NCI-H748 (cell line): ENCODE data around the gene BACH1.

Experiments
- DNase-seq: peaks from one replicate; lab custom pipeline; 2025; ENCODE audit not compliant: unreplicated experiment; lab: John Stamatoyannopoulos, UW

Gene BACH1

DNA sequence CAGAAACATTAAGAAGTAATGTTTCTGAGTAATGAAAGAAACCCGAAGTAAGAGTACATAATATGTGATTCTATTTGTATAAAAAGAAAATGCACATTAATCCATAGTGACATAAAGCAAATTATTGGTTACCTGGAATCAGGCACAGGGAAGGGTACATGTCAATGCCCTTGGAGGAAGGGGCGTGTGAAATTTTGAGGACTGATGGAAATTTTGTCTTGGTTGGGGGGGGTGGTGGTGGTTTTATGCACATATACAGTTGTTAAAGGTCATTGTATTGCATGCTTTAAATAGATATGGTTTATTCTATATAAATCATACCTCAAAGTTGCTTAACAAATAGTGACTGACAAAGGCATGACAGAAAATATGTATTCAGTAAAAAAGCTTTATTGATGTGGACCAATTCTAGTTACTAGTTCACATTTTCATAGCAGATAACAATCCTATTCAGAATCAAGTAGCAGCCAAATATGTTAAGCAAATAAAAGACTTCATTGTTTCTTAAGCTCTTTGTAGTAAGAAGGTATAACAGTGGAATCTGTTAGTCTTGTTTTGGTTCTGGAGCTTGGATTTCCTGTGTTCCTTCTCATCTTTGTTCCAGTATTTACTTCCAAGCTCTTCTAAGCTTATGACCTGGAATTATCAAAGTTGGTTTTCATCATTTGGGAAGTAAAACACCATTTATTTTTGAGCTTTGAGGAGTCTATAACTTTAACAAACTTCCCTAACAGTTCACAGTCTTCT lies 15.1 kb downstream of the BACH1 start:
- DNase-seq: no peak

DNA sequence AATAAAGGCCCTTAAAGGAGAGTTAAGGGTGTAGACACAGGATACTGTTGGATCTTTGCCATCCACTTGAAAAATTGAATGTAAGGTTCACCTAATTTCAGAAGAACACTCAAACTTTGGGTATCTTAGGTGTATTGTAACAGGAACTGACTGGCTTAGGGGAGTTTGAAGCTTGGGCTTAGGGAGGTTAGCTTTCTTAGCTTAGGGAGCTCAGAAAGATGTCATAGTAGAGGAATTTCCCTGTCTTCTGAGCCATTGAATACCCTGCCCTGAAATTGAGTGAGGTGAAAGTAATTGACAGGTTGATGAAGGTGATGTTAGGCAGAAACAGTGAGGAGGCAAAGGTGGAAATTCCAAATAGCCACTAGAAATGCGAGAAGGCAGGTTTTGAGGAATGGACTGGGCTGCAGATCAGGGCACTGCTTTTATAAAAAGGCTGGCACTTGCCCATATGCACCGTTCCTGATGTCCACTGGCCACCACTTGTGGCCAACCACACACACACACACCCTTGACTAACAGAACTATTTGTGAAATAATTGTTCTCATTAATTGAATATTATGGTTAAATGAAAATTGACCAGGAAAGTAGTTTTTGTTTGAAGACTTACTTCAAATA lies 16.5 kb downstream of the BACH1 start:
- no peak for DNase-seq

DNA sequence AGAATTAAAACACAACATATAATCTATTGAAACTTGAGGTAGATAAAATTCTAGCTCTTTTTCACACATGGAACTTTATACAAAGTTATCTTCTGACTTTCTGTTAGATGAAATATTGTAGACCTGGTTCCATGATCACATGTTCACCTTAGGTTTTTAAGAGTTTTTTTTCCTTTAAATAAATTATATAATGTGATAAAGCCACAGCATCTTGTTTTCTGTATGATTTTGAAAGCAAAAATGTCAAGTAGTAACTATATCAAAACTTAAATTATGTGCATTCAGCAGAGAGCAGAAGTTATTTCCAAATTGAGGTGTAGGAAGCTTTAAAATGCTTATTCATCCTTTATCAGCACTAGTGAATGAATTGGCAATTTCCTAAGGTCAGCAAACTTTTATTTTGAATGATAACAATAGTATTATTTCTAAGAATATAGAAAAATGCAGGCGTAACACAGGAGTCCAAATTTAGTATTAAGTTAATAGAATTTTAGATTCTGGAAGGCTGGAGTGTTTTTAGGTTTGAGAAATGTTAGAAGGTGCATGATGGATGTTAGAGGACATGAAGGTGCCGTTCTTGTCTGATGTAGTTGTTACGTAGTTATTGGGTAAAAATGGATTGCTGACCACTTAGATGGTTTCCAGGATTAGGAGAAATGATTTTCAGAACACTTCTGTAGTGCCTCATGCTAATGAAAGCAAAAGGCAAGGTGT lies 17.5 kb downstream of the BACH1 start:
- DNase-seq: no peak

DNA sequence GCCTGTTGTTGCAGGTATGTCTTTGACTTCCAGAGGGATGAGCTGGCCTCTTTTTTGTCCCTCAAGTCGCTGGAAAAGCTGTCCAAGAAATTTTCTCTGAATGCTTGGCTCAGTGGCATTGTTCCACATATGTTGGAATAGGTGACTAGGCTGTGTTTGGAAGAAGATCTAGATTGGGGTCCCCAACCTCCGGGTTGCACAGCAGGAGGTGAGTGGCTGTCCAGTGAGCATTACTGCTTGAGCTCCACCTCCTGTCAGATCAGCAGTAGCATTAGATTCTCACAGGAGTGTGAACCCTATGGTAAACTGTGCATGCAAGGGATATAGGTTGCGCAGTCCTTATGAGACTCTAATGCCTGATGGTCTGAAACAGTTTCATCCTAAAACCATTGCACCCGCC lies 18.1 kb downstream of the BACH1 start:
- no peak for DNase-seq

DNA sequence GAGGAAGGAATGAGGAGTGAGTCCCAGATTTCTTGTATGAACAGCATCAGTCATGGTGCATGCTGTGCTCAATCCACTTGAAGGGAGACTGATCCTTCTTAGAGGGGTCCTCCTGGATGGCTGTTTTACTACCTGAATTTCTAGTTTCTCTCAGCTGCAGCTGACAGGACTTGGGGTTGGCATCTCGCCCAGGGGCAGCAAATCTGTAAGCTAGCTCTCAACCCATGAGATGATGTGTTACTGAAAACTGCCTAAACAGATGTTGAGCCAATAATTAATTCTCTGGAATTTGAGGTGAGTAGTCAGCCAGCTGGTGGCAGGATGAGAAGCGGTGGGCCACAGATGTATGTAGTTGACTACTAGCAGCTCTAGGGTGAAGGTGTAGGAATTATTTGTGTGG lies 19.6 kb downstream of the BACH1 start:
- DNase-seq: no peak

DNA sequence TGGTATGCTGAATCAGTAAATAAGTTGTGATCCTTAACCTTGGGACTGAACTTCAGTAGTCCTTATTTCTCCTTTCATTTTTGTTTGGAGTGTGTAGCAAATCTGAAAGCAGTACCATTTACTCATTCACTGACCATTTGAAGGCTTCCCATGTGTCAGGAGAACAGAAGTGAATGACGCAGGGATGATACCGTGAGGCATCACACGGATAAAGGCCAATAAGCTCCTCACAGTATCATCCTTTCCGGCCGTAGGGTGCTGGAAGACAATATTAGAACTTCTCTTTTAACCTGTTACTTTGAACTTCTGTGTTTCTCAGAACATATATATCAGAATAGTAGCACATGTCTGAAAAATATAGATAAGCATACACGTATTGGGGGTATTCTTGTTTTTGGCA lies 21.3 kb downstream of the BACH1 start:
- DNase-seq: no peak

DNA sequence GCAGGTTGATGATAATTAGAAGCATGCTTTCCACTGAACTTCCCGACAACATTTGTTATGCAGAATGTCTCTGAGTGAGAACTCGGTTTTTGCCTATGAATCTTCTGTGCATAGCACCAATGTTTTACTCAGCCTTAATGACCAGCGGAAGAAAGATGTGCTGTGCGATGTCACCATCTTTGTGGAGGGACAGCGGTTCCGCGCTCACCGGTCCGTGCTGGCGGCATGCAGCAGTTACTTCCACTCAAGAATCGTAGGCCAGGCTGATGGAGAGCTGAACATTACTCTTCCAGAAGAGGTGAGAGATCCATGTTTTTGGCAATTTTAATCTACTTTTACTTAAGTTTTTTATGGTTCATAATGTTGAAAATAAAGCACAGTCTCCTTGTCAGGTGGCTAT lies 22.5 kb downstream of the BACH1 start:
- no peak for DNase-seq

DNA sequence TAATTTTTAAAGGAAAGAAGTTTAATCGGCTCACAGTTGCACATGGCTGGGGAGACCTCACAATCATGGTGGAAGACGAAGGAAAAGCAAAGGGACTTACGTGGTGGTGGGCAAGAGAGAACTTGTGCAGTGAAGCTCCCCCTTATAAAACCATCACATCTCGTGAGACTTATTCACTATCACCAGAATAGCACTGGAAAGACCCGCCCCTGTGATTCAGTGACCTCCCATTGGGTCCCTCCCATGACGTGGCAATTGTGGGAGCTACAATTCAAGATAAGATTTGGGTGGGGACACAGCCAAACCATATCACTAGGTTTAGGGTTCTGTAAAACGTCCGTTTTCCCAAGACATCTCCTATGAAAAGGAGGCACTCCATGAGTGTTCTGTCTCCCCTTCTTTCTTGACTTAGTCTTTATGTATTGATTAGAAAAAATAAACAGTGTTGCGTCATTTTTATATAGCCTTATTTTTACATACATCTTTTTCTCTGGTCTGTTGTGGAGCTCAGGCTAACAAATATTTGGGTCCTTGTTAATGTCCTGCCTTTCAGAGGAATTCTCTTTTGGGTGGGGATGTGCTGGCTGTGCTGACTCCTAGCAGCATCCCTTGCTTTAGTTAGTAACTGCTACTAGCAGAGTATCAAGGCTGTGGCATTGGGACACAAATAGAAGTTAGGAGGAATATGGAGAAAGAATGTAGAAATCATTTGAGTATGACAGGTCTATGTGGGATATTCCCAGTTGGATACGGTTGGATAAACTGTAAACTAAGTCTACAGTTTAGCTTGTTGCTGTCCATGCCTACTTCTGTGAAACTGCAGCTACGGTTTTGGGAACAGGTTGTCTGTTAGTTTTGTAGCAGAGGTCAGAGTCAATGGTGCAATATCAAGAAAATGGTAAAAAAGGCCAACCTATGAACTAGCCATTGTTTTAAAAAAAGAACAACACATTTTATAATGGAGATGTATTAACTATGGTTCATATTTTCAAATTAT lies 23.5 kb downstream of the BACH1 start:
- no peak for DNase-seq

DNA sequence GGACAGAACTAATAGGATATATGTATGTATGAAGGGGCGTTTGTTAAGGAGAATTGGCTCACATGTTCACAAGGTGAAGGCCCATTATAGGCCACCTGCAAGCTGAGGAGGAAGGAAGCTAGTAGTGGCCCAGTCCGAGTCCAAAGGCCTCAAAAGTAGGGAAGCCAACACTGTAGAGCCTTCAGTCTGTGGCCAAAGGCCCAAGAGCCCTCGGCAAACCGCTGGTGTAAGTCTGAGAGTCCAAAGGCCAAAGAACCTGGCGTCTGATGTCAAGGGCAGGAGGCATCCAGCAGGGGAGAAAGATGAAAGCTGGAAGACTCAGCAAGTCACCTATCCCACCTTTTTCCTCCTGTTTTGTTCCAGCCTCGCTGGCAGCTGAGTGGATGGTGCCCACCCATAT lies 24.5 kb downstream of the BACH1 start:
- DNase-seq: no peak

DNA sequence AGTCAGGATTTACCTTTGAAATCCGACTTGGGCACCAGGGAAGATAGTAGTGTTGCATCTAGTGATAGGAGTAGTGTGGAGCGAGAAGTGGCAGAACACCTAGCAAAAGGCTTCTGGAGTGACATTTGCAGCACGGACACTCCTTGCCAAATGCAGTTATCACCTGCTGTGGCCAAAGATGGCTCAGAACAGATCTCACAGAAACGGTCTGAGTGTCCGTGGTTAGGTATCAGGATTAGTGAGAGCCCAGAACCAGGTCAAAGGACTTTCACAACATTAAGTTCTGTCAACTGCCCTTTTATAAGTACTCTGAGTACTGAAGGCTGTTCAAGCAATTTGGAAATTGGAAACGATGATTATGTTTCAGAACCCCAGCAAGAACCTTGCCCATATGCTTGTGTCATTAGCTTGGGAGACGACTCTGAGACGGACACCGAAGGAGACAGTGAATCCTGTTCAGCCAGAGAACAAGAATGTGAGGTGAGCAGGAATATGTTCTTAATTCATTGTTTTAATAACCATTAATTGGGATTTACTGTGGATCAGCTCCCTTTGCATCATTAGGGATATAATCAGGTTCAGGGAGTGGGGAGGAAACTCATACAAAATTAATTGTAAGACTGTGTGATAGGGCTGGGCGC lies 28.3 kb downstream of the BACH1 start:
- no peak for DNase-seq

DNA sequence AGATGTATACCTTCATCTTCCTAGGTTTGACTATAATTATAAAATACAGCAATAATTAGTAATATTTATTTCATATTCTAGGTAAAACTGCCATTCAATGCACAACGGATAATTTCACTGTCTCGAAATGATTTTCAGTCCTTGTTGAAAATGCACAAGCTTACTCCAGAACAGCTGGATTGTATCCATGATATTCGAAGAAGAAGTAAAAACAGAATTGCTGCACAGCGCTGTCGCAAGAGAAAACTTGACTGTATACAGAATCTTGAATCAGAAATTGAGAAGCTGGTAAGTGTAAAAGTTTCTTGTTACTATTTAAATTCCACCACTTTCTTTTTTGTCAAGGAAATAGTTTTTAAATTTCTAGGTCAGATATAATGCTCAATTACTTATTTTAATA lies 30.7 kb downstream of the BACH1 start:
- DNase-seq: no peak

DNA sequence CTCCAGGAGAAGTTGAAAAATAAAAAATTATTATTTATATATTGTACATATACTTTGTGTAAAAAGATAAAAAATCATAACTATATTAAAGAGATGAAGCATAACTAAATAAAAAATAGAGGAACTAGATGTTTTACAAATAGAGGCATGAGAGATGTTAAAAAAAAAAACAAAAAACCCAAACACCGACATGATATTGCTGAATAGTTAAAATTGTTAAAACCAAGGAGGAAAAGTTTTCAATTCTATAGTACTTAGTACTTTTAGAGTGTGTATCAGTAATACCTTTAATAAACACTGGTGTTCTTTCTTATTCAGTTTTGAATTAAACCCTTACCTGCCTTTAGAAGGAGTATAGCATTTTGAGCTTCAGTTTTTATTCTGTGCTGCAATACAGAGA lies 32.1 kb downstream of the BACH1 start:
- DNase-seq: no peak

DNA sequence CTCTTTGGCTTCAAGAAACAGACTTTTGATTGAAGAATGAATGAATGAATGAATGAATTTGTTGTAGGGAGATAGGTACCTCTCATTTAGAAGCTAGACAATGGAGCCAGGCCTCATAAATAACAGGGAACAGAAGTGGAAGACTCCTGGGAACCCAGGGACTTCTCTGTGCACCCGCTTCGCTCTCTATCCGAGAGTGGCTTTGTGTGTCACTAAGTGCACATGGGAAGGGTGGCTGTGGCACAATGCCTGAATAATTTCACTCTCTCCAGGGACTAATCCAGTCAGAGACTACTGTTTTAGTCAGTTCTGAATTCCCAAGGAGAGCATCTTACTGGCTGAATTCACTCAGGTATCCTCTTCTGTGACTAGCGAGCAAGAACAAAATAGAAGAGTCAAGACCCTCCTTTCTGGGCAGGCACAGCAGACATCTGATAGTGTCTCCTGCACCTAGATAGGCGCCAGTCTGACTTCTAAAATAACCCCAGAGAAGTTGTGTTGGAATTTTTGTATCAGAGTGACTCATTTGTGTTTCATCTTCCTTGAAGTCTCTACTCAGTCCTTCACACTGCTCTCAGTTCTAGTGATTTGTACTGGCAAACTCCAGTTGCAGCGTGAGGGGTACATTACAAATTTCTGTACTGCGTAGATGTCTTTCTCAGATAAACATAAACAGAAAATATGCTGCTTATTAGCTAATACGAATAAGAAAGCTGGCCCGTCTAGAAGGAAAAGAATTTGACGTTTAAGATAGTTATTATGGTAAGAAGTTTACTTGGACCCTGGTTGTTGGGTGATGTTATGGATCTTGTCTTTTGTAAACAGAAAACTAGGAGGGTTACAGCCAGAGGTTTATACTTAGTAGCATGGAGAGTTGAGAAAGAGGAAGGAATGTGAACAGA lies 34.0 kb downstream of the BACH1 start:
- DNase-seq: no peak

DNA sequence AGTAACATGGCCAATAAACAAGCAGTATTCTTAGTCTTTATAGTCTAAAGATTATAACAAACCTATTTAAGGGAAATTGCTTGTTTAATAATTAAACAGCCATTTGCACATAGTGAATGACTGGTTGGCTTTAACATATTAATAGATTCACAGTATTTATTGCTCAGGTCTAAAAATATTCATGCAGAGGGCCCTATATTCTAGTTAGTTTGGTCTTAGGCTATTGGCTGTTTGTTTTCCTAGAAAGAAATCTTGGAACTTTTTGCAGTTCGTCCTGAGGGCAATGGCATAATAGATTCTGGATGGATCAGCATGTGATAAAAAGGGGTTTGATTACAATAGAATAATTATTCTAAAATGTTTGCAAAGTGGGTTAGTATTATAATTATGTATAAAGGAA lies 34.7 kb downstream of the BACH1 start:
- no peak for DNase-seq

DNA sequence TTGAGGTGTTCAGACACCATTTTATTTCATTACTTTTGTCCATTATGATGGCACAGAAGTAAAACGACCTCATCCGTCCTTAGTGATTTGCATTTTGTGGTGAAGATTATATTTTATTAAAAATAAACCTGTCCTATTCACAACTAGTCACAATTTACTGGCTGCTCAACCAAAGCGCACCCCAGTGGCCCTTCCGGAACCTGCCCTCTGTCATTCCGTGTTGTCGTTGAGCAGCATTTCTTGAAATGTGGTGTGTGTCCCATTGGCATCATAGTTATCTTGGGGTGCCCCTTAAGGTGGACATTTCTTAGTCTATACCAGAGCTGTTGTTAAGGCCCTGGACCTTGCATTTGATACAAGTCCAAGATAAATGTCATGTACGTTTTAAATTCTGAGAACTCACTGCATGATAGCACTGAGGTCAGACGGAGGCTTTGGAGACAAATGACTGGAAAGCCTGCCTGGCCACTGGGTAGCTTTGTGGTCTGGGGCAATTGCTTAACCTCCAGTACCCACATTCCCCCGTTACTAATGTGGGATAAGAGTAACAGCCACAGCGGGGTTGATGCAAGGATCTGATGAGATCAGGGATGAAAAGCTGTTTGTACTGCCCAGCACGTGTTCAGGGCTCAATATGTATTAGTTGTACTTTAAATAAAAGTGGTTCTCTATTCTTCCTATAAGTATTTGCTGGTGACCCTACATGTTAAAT lies 36.2 kb downstream of the BACH1 start:
- no peak for DNase-seq

DNA sequence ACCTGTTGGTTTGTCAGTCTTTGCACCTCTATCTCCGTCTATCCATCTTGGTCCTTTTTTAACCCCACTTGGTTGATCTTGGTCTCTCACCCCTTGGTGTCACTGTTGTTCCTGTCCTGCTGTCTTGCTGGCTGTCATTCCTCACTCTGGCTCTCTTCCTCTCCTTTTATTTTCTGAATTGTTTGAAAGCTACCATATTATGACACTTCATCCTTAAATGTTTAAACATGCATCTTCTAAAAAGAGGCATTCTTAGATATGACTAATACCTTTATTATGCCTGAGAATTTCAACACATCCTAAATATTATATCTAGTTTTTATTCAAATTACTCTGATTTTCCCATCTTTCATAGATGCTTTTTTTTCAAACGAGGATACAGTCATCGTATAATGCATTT lies 37.0 kb downstream of the BACH1 start:
- no peak for DNase-seq

DNA sequence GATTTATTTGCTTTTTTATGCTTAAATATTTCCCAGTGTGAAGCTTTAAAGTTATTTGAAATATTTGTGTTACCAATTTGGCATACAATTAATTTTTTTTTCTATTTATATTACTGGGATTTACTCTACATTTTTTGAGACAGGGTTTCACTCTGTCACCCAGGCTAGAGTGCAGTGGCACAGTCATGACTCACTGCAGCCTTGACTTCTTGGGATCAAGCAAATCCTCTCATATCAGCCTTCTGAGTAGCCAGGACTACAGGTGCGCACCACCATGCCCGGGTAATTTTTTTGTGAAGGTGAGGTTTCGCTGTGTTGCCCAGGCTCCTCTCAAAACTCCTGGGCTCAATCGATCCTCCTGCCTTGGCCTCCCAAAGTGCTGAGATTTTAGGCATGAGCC lies 39.5 kb downstream of the BACH1 start:
- DNase-seq: no peak

DNA sequence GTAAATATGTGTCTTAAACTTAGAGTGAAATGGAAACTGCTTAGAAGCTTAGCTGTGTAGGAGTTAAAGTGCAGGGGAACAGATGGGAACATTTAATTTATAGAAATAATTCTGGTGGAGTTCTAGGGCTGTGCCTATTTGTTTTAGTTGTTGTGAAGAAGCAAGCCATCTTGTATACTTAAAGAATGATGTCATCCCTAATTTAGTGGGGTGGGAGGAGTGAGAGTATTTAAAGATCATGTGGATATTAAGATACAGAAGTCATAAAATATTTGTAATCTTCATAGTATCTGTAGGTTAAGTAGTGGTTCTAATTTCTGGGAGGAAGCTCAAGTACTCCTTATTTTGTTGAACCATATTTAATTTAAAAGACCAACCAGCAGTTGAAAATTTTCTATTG lies 41.5 kb downstream of the BACH1 start:
- DNase-seq: no peak

DNA sequence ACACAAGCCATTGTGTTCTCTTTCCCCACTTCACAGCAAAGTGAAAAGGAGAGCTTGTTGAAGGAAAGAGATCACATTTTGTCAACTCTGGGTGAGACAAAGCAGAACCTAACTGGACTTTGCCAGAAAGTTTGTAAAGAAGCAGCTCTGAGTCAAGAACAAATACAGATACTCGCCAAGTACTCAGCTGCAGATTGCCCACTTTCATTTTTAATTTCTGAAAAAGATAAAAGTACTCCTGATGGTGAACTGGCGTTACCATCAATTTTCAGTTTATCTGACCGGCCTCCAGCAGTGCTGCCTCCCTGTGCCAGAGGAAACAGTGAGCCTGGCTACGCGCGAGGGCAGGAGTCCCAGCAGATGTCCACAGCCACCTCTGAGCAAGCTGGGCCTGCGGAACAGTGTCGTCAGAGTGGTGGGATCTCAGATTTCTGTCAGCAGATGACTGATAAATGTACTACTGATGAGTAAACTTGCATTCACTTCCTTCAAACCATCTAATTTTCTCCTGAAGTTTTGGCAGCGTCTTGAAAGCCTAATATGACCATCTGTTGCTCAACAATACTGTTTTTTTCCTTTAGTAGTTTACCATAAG lies 43.7 kb downstream of the BACH1 start:
- DNase-seq: no peak
